Neural crest cell (in vitro differentiated cells): Measurements from ENCODE around the gene GDPD4. TPM values are rescaled to one million over a fixed set of nuclear protein-coding genes. Genes with fewer than 3 reads are reported as not detected.

Experiments
- DNase-seq: peaks from one replicate; pipeline ENCODE4 v3.0.0; 2021; ENCODE audit warnings: low read depth, mixed read lengths, low spot score
- H3K27ac Mint-ChIP-seq: one replicate; pipeline ENCODE4 v1.8.0; 2021; ENCODE audit warnings: mild to moderate bottlenecking, mixed read lengths; ENCODE audit not compliant: unreplicated experiment
- H3K27me3 Mint-ChIP-seq: 2 replicates; pipeline ENCODE4 v1.8.0; 2021; ENCODE audit warnings: low read depth, mild to moderate bottlenecking, mixed read lengths
- H3K36me3 Mint-ChIP-seq: 2 replicates; pipeline ENCODE4 v1.8.0; 2021; ENCODE audit warnings: low read depth, mild to moderate bottlenecking, mixed read lengths
- H3K4me1 Mint-ChIP-seq: 2 replicates; pipeline ENCODE4 v1.8.0; 2021; ENCODE audit warnings: mixed read lengths
- H3K4me3 Mint-ChIP-seq: one replicate; pipeline ENCODE4 v1.8.0; 2021; ENCODE audit warnings: mild to moderate bottlenecking, mixed read lengths
- H3K9me3 Mint-ChIP-seq: 2 replicates; pipeline ENCODE4 v1.8.0; 2021; ENCODE audit warnings: mixed read lengths
- long read RNA-seq: library from polyadenylated mRNA; unstranded; transcript quantifications from one replicate; pipeline ENCODE4 v2.0.0, GENCODE V29; 2020
- total RNA-seq: library from RNA; stranded (reverse); gene quantifications from 2 replicates; pipeline ENCODE4 v1.2.1, GENCODE V29; 2021
- TF ChIP-seq, protein P1 (sequence below): fragments of 200-600 bp; sonication (generic); conservative IDR thresholded peaks from 2 replicates; pipeline ENCODE4 v1.5.0; 2021; ENCODE audit warnings: antibody characterized with exemption, mild to moderate bottlenecking

The GDPD4 gene, protein sequence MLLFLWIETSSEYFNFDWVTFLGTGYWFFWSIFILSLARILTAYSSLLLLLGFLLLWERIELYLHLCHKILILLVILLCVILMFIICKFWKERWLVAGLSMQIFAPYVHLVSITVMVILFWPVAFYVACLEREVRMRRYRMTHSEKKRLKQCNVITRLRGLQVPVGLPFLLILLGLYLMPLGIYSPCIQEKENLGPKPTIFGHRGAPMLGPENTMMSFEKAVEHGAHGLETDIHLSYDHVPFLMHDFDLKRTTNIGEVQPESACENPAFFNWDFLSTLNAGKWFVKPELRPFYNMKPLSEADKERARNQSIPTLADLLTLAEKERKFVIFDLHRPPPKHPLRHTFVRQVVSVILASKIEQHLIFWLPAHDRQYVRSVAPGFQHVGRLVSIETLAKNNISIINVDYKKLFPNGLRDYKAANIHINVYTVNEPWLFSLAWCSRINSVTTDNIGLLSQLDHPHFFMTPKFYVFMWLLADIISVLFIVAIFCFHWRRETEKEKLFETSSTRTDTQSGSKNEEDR
- total RNA-seq: not detected in 2 replicates
- long read RNA-seq: 0 reads

DNA sequence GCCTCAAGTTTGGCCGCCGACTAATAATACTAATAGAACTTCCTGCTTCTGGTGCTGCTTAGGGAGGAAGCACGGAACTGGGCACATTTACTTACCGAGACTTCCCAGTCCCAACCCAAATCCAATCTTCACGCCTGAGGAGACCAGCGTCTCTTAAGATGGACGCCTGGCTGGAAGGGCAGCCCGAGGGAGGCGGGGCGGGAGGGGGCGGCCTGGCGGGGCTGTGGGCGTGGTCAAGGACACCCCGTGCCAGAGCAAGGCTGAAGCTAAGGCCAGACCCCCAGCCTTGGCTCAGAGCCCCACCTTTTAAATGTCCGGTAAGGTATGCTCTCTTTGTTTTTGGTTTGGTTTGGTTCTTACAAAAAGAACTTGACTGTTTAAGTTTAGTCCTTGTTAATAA lies at the start of gene GDPD4:
Gene GDPD4 (minus strand): TSS at position 177 of the 400 bp plus-strand sequence. CDS start 16,549 bp downstream, outside the sequence.
- Mint-ChIP-seq H3K9me3 (peaks cover 2% of the 10 kb centered on the region), H3K4me3 (no peak within 1 kb of the TSS)

DNA sequence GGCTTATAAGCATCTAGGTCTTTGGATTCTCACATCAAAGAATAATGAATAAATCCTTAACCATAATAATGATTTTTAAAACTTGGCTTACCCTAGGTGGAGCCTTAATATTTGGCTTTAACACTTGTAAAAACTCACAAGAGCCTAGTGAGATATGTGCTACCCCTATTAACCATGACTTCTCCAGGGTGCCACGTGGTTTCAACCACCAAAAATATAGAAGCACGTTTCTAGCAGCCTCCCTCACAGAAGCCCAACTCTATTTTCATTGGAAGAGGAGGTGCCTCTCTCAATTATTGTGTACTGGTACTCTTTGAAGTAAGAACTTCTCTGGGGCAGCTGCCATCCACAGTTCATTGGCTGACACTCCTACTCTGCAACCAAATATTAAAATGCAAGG lies 46.5 kb upstream of the GDPD4 start:
- H3K27ac Mint-ChIP-seq: no peak overlapping the region
- H3K9me3 Mint-ChIP-seq: no peaks in the 10 kb centered on the region
- H3K36me3 Mint-ChIP-seq: peaks cover 10% of the 10 kb centered on the region
- H3K4me3 Mint-ChIP-seq: no peak overlapping the region
- no peaks in the 10 kb centered on the region for H3K4me1 Mint-ChIP-seq
- no peak for DNase-seq
- TF ChIP-seq, protein P1, sequence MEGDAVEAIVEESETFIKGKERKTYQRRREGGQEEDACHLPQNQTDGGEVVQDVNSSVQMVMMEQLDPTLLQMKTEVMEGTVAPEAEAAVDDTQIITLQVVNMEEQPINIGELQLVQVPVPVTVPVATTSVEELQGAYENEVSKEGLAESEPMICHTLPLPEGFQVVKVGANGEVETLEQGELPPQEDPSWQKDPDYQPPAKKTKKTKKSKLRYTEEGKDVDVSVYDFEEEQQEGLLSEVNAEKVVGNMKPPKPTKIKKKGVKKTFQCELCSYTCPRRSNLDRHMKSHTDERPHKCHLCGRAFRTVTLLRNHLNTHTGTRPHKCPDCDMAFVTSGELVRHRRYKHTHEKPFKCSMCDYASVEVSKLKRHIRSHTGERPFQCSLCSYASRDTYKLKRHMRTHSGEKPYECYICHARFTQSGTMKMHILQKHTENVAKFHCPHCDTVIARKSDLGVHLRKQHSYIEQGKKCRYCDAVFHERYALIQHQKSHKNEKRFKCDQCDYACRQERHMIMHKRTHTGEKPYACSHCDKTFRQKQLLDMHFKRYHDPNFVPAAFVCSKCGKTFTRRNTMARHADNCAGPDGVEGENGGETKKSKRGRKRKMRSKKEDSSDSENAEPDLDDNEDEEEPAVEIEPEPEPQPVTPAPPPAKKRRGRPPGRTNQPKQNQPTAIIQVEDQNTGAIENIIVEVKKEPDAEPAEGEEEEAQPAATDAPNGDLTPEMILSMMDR: no peak
- no peaks in the 10 kb centered on the region for H3K27me3 Mint-ChIP-seq

More for the DNA sequence above, at the start of gene GDPD4:
- Mint-ChIP-seq H3K27me3 (no peaks in the 10 kb centered on the region), H3K27ac (peak within 1 kb of the TSS; percentile 40), H3K4me1 (peaks cover 6% of the 10 kb centered on the region), H3K36me3 (no peaks in the 10 kb centered on the region)
- TF ChIP-seq, protein P1: no peak
- no peak for DNase-seq

DNA sequence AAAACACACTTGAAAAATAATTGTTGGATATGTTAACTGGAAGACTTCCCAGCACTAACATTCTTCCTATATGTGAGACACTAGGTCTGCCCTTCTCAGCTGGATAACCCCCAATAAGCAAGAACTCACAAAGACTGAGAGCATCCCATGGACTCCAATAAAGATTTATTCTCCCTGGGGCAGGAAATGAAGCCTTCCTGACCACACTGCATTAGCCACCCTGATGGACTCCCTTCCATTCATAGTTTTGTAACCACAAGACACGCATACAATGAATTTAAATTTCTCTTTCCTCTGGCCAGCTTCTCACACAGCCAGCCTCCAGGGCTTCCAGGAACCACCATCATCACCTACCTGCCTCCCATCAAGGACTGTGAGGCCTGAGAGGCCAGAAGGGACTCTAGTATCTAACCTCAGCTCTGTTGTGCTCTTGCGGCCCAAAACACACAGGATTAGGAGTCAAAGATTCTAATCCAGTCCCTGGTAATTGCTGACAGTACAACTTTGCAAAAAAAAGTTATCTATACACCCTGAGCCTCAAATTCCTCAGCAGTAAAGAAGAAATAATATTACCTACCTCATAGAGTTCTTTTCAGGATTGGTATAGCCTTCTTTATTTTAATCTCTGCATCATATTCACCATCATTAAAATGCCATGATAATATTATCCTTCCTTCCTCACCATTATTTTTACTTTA lies 45.6 kb upstream of the GDPD4 start:
- H3K27ac Mint-ChIP-seq: peak overlapping the region; percentile 65

DNA sequence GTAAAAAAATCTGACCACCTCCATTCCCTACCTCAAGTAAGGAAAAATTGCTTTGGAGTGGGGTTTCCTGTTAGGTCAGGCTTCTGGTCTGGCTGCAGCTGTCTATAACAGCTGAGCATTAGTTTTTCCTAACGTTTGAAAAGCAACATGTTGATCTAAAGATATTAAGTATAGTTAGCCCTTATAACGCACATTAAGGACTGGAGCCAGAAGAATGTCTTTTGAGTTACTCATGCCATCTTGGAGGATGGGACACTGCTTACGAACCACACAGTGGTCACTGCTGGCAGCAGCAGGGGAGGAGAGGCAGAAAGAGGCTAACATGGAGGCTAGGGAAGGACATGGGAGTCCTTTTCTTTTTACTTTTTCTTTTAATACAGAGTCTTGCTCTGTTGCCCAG lies 44.1 kb upstream of the GDPD4 start:
- H3K9me3 Mint-ChIP-seq: no peaks in the 10 kb centered on the region
- H3K4me3 Mint-ChIP-seq: no peak overlapping the region
- no peak for DNase-seq
- H3K36me3 Mint-ChIP-seq: peaks cover 13% of the 10 kb centered on the region
- no peaks in the 10 kb centered on the region for H3K27me3 Mint-ChIP-seq
- H3K27ac Mint-ChIP-seq: no peak overlapping the region
- H3K4me1 Mint-ChIP-seq: no peaks in the 10 kb centered on the region
- TF ChIP-seq, protein P1: no peak

More for the DNA sequence above, 45.6 kb upstream of the GDPD4 start:
- TF ChIP-seq, protein P1: no peak
- H3K9me3 Mint-ChIP-seq: no peaks in the 10 kb centered on the region
- peaks cover 13% of the 10 kb centered on the region for H3K36me3 Mint-ChIP-seq
- no peak overlapping the region for H3K4me3 Mint-ChIP-seq
- no peak for DNase-seq
- H3K4me1 Mint-ChIP-seq: no peaks in the 10 kb centered on the region
- no peaks in the 10 kb centered on the region for H3K27me3 Mint-ChIP-seq

DNA sequence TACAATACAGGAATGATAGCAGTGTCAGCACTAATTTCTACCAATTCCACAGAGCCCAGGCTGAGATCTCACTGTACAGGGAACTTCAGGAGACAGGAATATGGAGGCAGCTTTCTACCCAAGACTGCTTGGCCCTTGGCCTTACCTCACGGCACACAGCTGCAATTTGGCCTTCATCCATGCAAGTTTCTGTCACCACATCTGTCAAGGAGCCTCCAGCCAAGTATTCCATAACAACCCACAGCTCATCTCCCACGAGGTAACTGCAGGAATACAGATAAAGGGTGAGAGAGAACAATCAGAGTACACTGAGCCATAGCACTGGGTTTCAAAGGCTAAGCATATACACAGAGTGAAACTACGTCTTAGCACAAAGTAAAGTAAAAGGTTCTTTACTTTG lies 39.0 kb upstream of the GDPD4 start:
- H3K27ac Mint-ChIP-seq: no peak overlapping the region
- DNase-seq: no peak
- H3K27me3 Mint-ChIP-seq: no peaks in the 10 kb centered on the region
- peaks cover 8% of the 10 kb centered on the region for H3K36me3 Mint-ChIP-seq
- no peaks in the 10 kb centered on the region for H3K9me3 Mint-ChIP-seq
- H3K4me1 Mint-ChIP-seq: no peaks in the 10 kb centered on the region
- no peak overlapping the region for H3K4me3 Mint-ChIP-seq
- TF ChIP-seq, protein P1: no peak
